HepG2 (cell line): ENCODE data around the gene PSMD5. TPM values are rescaled to one million over a fixed set of nuclear protein-coding genes. Genes with fewer than 3 reads are reported as not detected.

Source experiments
- CAMTA2 ChIP-seq: sonication (generic); formaldehyde crosslinking; IDR thresholded peaks from 2 replicates; pipeline ENCODE4 v1.4.0; 2020; ENCODE audit warnings: mild to moderate bottlenecking, missing genetic modification reagents, borderline replicate concordance
- CCAR2 ChIP-seq: fragments of 200-400 bp; formaldehyde crosslinking; optimal IDR thresholded peaks from 2 replicates; pipeline ENCODE3; 2018; ENCODE audit warnings: low read depth, mild to moderate bottlenecking, low read length, moderate library complexity
- CREM ChIP-seq, 2 experiments: sonication (generic) in 1 of 2; formaldehyde crosslinking in 1 of 2; IDR thresholded peaks; 2 replicates each; pipeline versions ENCODE4 v1.4.0 to v1.6.1; 2016 to 2020; ENCODE audit warnings: antibody characterized with exemption in 1 of 2, mild to moderate bottlenecking in 1 of 2, missing genetic modification reagents in 1 of 2
- GABPB1 ChIP-seq: IDR thresholded peaks from 2 replicates; pipeline ENCODE4 v1.6.1; 2016; ENCODE audit warnings: mild to moderate bottlenecking, missing genetic modification reagents, moderate library complexity, missing compliant biosample characterization
- MTA3 ChIP-seq: sonication (generic); formaldehyde crosslinking; IDR thresholded peaks from 2 replicates; pipeline ENCODE4 v1.4.0; 2020; ENCODE audit warnings: missing genetic modification reagents
- PAWR ChIP-seq: sonication (generic); formaldehyde crosslinking; IDR thresholded peaks from 2 replicates; pipeline ENCODE4 v1.4.0; 2020; ENCODE audit warnings: missing genetic modification reagents, mild to moderate bottlenecking, borderline replicate concordance
- SAFB2 ChIP-seq: sonication (generic); formaldehyde crosslinking; IDR thresholded peaks from 2 replicates; pipeline ENCODE4 v1.5.1; 2020; ENCODE audit warnings: missing genetic modification reagents, low read depth, mild to moderate bottlenecking, borderline replicate concordance
- ZNF546 ChIP-seq: sonication (generic); formaldehyde crosslinking; conservative IDR thresholded peaks from 2 replicates; pipeline ENCODE4 v1.8.1; 2023; ENCODE audit warnings: mild to moderate bottlenecking, missing genetic modification reagents
- ZNF747 ChIP-seq: sonication (generic); formaldehyde crosslinking; IDR thresholded peaks from 2 replicates; pipeline ENCODE4 v1.8.1; 2023; ENCODE audit warnings: missing genetic modification reagents, mild to moderate bottlenecking, borderline replicate concordance
- ZNF776 ChIP-seq: sonication (generic); formaldehyde crosslinking; IDR thresholded peaks from 2 replicates; pipeline ENCODE4 v1.4.0; 2020; ENCODE audit warnings: mild to moderate bottlenecking, missing genetic modification reagents
- ZNF878 ChIP-seq: sonication (generic); formaldehyde crosslinking; IDR thresholded peaks from 2 replicates; pipeline ENCODE4 v1.8.1; 2023; ENCODE audit warnings: mild to moderate bottlenecking, missing genetic modification reagents, moderate library complexity
- polyA plus RNA-seq, 8 experiments: library from polyadenylated mRNA; depleted of rRNA in 3 of 8; stranded (reverse) in 7 of 8; unstranded in 1 of 8; fragments of >200 nt; fragmentation: Illumina TruSeq in 4 of 8; extraction: Trizol in 4 of 8; gene quantifications; 2 replicates each; pipeline versions ENCODE4 v1.2.1 to v1.2.3, GENCODE V29; 2011 to 2016; ENCODE audit warnings: low read depth in 4 of 8, missing spikeins in 1 of 8, mixed read lengths in 1 of 8; ENCODE audit not compliant: insufficient read depth in 1 of 8
- total RNA-seq, 5 experiments: library from RNA; depleted of rRNA; stranded (reverse); fragments of >200 nt; fragmentation: Illumina TruSeq; extraction: Trizol; gene quantifications; 2 replicates each; pipeline ENCODE4 v1.2.3, GENCODE V29; 2016; ENCODE audit warnings: low read depth in 1 of 5
- TF ChIP-seq, protein P1 (sequence below): IDR thresholded peaks from 2 replicates; pipeline ENCODE4 v1.6.1; 2016; ENCODE audit warnings: missing compliant biosample characterization, missing genetic modification reagents, borderline replicate concordance
- TF ChIP-seq, protein P2 (sequence below): sonication (generic); formaldehyde crosslinking; IDR thresholded peaks from 2 replicates; pipeline ENCODE4 v1.4.0; 2020; ENCODE audit warnings: missing genetic modification reagents
- TF ChIP-seq, protein P3 (sequence below): sonication (generic); formaldehyde crosslinking; IDR thresholded peaks from 2 replicates; pipeline ENCODE4 v1.5.0; 2020; ENCODE audit warnings: mild to moderate bottlenecking, missing genetic modification reagents, borderline replicate concordance
- TF ChIP-seq, protein P4 (sequence below): sonication (generic); formaldehyde crosslinking; conservative IDR thresholded peaks from 2 replicates; pipeline ENCODE4 v1.8.0; 2022; ENCODE audit warnings: mild to moderate bottlenecking, moderate library complexity, missing genetic modification reagents
- TF ChIP-seq, protein P5 (sequence below): sonication (generic); formaldehyde crosslinking; IDR thresholded peaks from 2 replicates; pipeline ENCODE4 v1.8.1; 2023; ENCODE audit warnings: mild to moderate bottlenecking, missing genetic modification reagents, borderline replicate concordance
- TF ChIP-seq, protein P6 (sequence below): sonication (generic); formaldehyde crosslinking; IDR thresholded peaks from 2 replicates; pipeline ENCODE4 v1.5.0; 2020; ENCODE audit warnings: missing genetic modification reagents

The PSMD5 gene
- total and polyA plus RNA-seq, 2 of the 13 experiments (the other 11 are each of a cell fraction or from before 2014, with no cell fraction given), result 12.7 to 18.1 TPM

DNA sequence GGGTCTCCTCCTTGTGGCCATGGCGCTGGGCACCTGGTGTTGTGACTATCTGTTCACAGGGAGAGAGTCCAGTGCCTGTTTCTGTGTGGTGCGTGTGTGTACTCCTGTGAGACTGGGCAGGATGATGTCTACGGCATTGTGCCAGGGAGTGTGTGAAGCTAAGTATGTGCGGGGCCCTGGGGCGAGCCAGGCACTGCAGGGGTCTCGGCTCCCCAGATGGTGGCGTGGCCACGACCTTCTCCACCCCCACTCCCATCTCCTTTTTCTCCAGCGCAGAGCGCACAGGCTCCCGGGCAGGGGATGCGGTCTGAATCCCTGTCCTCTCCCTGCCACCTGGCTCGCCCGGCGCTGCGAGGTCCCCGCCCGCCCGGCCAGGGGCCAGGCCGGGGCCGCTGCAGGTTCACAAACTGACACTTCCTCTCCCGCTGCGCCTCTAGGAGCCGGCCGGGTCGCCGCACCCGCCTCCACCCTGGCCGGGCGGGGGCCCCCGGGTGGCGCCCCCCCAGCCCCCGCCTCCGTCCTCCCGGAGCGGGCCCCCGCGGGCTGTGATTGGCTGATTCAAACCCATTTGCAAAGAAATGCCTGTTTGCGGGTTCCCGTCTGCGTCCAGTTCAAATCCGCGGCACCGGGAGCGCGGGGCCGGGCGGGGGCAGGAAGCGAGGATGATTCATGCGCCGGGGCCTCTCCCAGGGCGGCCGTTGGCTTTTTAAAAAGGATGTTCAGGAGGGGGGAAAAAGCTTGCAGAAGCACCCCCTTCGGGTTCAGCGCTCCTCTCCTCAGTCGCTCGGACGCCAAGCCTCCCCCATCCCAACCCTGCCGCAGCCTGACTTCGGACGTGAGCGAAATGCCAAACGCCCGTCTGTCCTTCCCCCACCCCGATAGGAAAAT lies 33.5 kb upstream of the PSMD5 start (continued):
- TF ChIP-seq, protein P1, sequence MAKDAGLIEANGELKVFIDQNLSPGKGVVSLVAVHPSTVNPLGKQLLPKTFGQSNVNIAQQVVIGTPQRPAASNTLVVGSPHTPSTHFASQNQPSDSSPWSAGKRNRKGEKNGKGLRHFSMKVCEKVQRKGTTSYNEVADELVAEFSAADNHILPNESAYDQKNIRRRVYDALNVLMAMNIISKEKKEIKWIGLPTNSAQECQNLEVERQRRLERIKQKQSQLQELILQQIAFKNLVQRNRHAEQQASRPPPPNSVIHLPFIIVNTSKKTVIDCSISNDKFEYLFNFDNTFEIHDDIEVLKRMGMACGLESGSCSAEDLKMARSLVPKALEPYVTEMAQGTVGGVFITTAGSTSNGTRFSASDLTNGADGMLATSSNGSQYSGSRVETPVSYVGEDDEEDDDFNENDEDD, result peak; percentile 76; the same call in 1 of the 2 replicates
- TF ChIP-seq, protein P2, sequence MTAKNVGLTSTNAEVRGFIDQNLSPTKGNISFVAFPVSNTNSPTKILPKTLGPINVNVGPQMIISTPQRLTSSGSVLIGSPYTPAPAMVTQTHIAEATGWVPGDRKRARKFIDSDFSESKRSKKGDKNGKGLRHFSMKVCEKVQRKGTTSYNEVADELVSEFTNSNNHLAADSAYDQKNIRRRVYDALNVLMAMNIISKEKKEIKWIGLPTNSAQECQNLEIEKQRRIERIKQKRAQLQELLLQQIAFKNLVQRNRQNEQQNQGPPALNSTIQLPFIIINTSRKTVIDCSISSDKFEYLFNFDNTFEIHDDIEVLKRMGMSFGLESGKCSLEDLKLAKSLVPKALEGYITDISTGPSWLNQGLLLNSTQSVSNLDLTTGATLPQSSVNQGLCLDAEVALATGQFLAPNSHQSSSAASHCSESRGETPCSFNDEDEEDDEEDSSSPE, result peak; percentile 80
- TF ChIP-seq GABPB1 (CRISPR knock-in tag), result peak; percentile 70
- no peak for TF ChIP-seq CCAR2
- TF ChIP-seq PAWR (CRISPR knock-in tag), result no peak
- TF ChIP-seq ZNF878 (CRISPR knock-in tag), result peak; percentile 85; the same call in 1 of the 2 replicates
- TF ChIP-seq MTA3 (CRISPR knock-in tag), result no peak
- no peak for TF ChIP-seq CREM (IDR thresholded peaks at IDR 0.05)
- TF ChIP-seq CREM (CRISPR knock-in tag; IDR thresholded peaks at IDR 0.05), result no peak
- TF ChIP-seq ZNF776, result 0 out of 2 replicates have a peak, but pooled peaks have one; percentile 45
- TF ChIP-seq, protein P3, sequence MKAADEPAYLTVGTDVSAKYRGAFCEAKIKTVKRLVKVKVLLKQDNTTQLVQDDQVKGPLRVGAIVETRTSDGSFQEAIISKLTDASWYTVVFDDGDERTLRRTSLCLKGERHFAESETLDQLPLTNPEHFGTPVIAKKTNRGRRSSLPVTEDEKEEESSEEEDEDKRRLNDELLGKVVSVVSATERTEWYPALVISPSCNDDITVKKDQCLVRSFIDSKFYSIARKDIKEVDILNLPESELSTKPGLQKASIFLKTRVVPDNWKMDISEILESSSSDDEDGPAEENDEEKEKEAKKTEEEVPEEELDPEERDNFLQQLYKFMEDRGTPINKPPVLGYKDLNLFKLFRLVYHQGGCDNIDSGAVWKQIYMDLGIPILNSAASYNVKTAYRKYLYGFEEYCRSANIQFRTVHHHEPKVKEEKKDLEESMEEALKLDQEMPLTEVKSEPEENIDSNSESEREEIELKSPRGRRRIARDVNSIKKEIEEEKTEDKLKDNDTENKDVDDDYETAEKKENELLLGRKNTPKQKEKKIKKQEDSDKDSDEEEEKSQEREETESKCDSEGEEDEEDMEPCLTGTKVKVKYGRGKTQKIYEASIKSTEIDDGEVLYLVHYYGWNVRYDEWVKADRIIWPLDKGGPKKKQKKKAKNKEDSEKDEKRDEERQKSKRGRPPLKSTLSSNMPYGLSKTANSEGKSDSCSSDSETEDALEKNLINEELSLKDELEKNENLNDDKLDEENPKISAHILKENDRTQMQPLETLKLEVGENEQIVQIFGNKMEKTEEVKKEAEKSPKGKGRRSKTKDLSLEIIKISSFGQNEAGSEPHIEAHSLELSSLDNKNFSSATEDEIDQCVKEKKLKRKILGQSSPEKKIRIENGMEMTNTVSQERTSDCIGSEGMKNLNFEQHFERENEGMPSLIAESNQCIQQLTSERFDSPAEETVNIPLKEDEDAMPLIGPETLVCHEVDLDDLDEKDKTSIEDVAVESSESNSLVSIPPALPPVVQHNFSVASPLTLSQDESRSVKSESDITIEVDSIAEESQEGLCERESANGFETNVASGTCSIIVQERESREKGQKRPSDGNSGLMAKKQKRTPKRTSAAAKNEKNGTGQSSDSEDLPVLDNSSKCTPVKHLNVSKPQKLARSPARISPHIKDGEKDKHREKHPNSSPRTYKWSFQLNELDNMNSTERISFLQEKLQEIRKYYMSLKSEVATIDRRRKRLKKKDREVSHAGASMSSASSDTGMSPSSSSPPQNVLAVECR, result peak; percentile 74
- TF ChIP-seq, protein P4, sequence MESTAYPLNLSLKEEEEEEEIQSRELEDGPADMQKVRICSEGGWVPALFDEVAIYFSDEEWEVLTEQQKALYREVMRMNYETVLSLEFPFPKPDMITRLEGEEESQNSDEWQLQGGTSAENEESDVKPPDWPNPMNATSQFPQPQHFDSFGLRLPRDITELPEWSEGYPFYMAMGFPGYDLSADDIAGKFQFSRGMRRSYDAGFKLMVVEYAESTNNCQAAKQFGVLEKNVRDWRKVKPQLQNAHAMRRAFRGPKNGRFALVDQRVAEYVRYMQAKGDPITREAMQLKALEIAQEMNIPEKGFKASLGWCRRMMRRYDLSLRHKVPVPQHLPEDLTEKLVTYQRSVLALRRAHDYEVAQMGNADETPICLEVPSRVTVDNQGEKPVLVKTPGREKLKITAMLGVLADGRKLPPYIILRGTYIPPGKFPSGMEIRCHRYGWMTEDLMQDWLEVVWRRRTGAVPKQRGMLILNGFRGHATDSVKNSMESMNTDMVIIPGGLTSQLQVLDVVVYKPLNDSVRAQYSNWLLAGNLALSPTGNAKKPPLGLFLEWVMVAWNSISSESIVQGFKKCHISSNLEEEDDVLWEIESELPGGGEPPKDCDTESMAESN (CRISPR knock-in tag), result no peak
- TF ChIP-seq, protein P5, sequence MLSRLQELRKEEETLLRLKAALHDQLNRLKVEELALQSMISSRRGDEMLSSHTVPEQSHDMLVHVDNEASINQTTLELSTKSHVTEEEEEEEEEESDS (CRISPR knock-in tag), result no peak
- TF ChIP-seq, protein P6, sequence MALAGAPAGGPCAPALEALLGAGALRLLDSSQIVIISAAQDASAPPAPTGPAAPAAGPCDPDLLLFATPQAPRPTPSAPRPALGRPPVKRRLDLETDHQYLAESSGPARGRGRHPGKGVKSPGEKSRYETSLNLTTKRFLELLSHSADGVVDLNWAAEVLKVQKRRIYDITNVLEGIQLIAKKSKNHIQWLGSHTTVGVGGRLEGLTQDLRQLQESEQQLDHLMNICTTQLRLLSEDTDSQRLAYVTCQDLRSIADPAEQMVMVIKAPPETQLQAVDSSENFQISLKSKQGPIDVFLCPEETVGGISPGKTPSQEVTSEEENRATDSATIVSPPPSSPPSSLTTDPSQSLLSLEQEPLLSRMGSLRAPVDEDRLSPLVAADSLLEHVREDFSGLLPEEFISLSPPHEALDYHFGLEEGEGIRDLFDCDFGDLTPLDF (CRISPR knock-in tag), result peak; percentile 80
- TF ChIP-seq SAFB2 (CRISPR knock-in tag), result no peak
- TF ChIP-seq ZNF747, result no peak
- 0 out of 2 replicates have a peak, but pooled peaks have one; percentile 41 for TF ChIP-seq ZNF546 (CRISPR knock-in tag)
- TF ChIP-seq CAMTA2 (CRISPR knock-in tag), result 0 out of 2 replicates have a peak, but pooled peaks have one; percentile 2
